BJ (cell line): Measurements from ENCODE around the gene SIPA1L3. TPM values are rescaled to one million over a fixed set of nuclear protein-coding genes. Genes with fewer than 3 reads are reported as not detected.

Experiments used
- CTCF ChIA-PET: fragments of 350-600 bp; formaldehyde crosslinking; extraction: SDS; loops from one replicate; lab custom pipeline; 2021; ENCODE audit warnings: antibody characterized with exemption, inconsistent platforms; lab: Yijun Ruan, JAX
- POLR2A ChIA-PET: fragments of 300-600 bp; sonication (Branson Sonifier 250); formaldehyde crosslinking; extraction: SDS; loops from one replicate; lab custom pipeline; 2021; ENCODE audit warnings: antibody characterized with exemption; lab: Charles Lee
- DNase-seq: peaks from one replicate; pipeline ENCODE4 v3.0.0-alpha.2; 2011; ENCODE audit warnings: low read depth
- H3K27me3 ChIP-seq: 2 replicates; pipeline ENCODE4 v1.6.0; 2011; ENCODE audit warnings: low read length; ENCODE audit not compliant: control insufficient read depth, insufficient read depth
- H3K36me3 ChIP-seq: 2 replicates; pipeline ENCODE4 v1.5.1; 2011; ENCODE audit warnings: low read length; ENCODE audit not compliant: control insufficient read depth, insufficient read depth
- H3K4me3 ChIP-seq: 2 replicates; pipeline ENCODE4 v1.5.1; 2011; ENCODE audit warnings: low read depth, mild to moderate bottlenecking, control low read depth, low read length
- polyA plus RNA-seq: library from polyadenylated mRNA; depleted of rRNA; stranded (reverse); fragments of >200 nt; gene quantifications from 2 replicates; pipeline ENCODE4 v1.2.3, GENCODE V29; 2011
- TF ChIP-seq, protein P1 (sequence below): IDR thresholded peaks from 2 replicates; pipeline ENCODE4 v1.5.1; 2011; ENCODE audit warnings: low read depth, mild to moderate bottlenecking, control low read depth, inconsistent platforms, low read length, moderate library complexity; ENCODE audit not compliant: insufficient read depth

SIPA1L3 gene
- polyA plus RNA-seq, 1 experiment: 4.5 TPM

DNA sequence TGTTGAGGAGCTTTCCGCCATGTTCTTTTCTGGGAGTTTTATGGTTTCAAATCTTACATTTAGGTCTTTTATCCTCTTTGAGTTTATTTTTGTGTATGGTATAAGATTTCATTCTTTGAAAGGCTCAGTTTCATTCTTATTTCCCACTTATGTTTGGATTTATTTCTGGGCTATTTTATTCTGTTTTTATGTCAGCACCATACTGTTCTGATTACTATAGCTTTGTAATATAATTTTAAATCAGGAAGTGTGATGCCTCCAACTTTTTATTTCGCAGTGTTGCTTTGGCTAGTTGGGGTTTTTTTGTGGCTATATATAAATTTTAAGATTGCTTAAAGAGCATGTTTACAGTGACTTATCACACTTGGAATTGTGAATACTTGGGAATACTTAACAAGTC lies 135.1 kb downstream of the SIPA1L3 start:
- H3K27me3 ChIP-seq: no peaks in the 10 kb centered on the region
- ChIA-PET POLR2A (no interaction called here), CTCF (interaction anchor here (0.5 to 1.4 kb wide), 4 partner anchors 8 to 208 kb away, joined by 3 to 6 read pairs (median 4); no protein-coding TSS in a partner anchor)
- DNase-seq: no peak
- no peak overlapping the region for H3K4me3 ChIP-seq
- H3K36me3 ChIP-seq: no peaks in the 10 kb centered on the region; the same call in 1 of the 2 replicates
- TF ChIP-seq, protein P1, sequence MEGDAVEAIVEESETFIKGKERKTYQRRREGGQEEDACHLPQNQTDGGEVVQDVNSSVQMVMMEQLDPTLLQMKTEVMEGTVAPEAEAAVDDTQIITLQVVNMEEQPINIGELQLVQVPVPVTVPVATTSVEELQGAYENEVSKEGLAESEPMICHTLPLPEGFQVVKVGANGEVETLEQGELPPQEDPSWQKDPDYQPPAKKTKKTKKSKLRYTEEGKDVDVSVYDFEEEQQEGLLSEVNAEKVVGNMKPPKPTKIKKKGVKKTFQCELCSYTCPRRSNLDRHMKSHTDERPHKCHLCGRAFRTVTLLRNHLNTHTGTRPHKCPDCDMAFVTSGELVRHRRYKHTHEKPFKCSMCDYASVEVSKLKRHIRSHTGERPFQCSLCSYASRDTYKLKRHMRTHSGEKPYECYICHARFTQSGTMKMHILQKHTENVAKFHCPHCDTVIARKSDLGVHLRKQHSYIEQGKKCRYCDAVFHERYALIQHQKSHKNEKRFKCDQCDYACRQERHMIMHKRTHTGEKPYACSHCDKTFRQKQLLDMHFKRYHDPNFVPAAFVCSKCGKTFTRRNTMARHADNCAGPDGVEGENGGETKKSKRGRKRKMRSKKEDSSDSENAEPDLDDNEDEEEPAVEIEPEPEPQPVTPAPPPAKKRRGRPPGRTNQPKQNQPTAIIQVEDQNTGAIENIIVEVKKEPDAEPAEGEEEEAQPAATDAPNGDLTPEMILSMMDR: no peak

DNA sequence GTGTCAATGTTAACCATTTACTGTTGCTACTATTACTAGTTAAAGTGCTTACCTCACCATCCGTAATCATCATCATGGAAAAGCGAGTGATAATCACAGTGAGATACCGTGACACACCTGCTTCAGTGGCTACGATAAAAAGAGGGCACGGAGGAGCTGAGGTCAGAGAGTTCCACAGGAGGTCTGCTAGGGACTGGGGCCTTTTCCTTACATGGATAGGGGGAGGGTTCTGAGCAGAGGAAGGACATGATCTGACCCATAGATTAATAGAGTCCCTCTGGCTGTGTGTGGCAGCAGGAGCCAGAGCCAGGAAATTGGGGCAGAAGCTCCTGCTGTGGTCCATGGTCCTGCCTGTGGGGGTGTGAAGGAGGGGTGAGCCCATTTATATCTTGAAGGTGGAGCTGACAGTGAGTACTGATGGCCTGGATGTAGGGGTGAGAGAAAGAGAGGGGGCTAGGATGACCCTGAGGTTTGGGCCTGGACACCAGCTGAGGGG lies 136.7 kb downstream of the SIPA1L3 start:
- no peaks in the 10 kb centered on the region for H3K36me3 ChIP-seq
- DNase-seq: no peak
- ChIA-PET POLR2A (no interaction called here), CTCF (interaction anchor here (0.6 to 2.4 kb wide), 3 partner anchors 137 to 260 kb away, joined by 3 to 9 read pairs (median 4); partner anchors contain the start of genes SIPA1L3 and WDR87)
- TF ChIP-seq, protein P1: no peak
- no peaks in the 10 kb centered on the region for H3K27me3 ChIP-seq
- H3K4me3 ChIP-seq: no peak overlapping the region

DNA sequence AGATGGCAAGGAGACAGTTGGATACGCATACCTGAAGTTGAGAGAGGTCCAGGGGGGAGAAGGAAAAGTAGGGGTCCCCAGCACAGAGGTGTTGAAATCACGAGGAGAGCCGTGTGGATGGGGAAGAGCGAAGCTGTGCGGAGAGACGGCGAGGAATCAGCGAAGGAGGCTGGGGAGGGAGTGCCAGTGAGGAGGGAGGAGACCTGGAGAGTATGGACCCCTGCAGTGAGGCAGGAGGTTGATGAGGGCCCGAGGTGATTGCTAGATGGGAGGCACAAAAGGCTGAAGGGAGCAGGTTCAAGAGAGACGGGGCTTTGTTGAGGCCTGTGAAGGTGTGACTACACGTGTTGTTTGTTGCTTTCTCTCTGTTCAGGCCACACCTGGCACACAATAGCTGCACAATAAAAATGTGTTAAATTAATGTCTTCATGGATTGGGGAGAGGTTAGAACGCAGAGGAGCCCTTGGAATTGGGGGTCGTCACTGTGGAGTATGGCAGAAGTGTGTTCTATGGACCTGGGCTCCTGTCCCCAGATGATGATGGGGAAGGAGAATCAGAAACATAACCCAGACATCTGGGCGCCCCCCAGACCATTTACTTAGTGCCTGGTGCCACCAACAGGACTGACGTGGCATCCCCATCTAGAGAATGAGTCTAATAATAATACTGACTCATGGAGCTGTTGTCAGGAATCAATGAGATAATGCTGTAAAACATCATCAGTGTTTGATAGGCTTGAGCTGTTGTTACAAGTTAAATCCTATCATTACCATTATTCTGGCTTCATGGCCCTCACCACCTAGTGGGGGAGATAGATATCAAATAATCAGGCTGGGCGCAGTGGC lies 137.5 kb downstream of the SIPA1L3 start:
- CTCF ChIA-PET: interaction anchor here (0.7 to 2.4 kb wide), 5 partner anchors 9 to 146 kb away, joined by 3 to 9 read pairs (median 4); partner anchors contain the start of genes SIPA1L3 and WDR87
- H3K4me3 ChIP-seq: no peak overlapping the region
- POLR2A ChIA-PET: no interaction called here

DNA sequence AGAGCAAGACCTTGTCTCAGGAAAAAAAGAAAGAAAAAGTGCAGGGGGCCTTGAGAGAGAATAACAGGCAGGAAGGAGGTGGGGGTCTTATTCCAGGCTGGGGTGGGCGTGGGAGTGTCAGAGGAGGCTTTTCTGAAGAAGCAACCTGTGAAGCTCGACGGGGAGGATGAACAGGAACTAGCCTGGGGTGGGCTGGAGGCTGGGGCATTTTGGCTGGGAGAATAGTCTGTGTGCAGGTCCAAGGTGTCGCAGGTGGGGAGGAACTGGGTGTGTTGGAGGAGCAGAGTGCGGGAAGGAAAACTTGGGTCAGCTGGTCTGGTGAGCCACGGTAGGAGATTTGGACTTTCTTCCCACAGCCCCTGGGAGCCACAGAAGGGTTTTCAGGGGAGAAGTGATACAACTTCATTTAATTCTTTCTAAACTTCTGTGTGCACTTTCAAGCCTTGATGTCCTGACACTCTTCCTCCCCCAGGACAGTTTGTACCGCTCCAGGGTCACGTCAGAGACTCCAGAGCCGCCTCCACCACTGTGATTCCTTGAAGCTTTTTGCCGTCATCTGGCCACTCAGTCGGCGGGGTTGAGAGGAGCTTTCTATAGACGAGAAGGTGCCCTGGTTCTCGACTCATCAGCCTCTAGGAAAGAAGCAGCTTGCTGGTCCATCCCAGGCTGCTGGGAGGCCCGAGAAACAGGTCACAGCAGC lies 138.7 kb downstream of the SIPA1L3 start:
- POLR2A ChIA-PET: no interaction called here
- TF ChIP-seq, protein P1: no peak
- Histone ChIP-seq H3K4me3 (no peak overlapping the region), H3K27me3 (no peaks in the 10 kb centered on the region), H3K36me3 (no peaks in the 10 kb centered on the region)
- DNase-seq: no peak
- CTCF ChIA-PET: interaction anchor here (0.8 to 2.4 kb wide), 3 partner anchors 59 to 147 kb away, joined by 3 to 9 read pairs (median 4); no protein-coding TSS in a partner anchor

More for the DNA sequence above, 137.5 kb downstream of the SIPA1L3 start:
- TF ChIP-seq, protein P1: peak; percentile 17; the same call in 1 of the 2 replicates
- Histone ChIP-seq H3K36me3 (no peaks in the 10 kb centered on the region), H3K27me3 (no peaks in the 10 kb centered on the region)
- no peak for DNase-seq
